GM12874 (cell line): ENCODE data around the gene TAB2.

ENCODE experiments used
- CTCF ChIP-seq: IDR thresholded peaks from 2 replicates; pipeline ENCODE4 v1.5.1; 2011; ENCODE audit warnings: low read depth, mild to moderate bottlenecking, control low read depth, low read length, moderate library complexity; ENCODE audit not compliant: insufficient read depth

TAB2 gene

GRCh38 chr6:149448821-149449453, 131.4 kb downstream of the TAB2 start:
- no peak for TF ChIP-seq CTCF

GRCh38 chr6:149449831-149450678, 132.5 kb downstream of the TAB2 start:
- TF ChIP-seq CTCF: no peak

GRCh38 chr6:149450679-149451375, 133.3 kb downstream of the TAB2 start:
- no peak for TF ChIP-seq CTCF

GRCh38 chr6:149451376-149452036, 134.0 kb downstream of the TAB2 start:
- TF ChIP-seq CTCF: no peak

- TF ChIP-seq CTCF: no peak
Measured at GRCh38 chr6:149452037-149452939, 134.8 kb downstream of the TAB2 start.

- no peak for TF ChIP-seq CTCF
Measured at GRCh38 chr6:149453597-149454345, 136.3 kb downstream of the TAB2 start.
